SKM-1 (cell line): ENCODE data around the gene CTR9.
"Not testable (repeated sequence)": the region's sequence is repeated elsewhere in the genome, so short reads cannot be mapped to it uniquely, and the experiment has no call there.

Experiments used
- DNase-seq: peaks from one replicate; lab custom pipeline; 2025; ENCODE audit not compliant: unreplicated experiment; lab: John Stamatoyannopoulos, UW

CTR9 gene

GRCh38 chr11:10813945-10814344 is 62.9 kb downstream of the CTR9 start:
- no peak for DNase-seq

GRCh38 chr11:10818594-10818993 is 67.5 kb downstream of the CTR9 start:
- no peak for DNase-seq

DNA sequence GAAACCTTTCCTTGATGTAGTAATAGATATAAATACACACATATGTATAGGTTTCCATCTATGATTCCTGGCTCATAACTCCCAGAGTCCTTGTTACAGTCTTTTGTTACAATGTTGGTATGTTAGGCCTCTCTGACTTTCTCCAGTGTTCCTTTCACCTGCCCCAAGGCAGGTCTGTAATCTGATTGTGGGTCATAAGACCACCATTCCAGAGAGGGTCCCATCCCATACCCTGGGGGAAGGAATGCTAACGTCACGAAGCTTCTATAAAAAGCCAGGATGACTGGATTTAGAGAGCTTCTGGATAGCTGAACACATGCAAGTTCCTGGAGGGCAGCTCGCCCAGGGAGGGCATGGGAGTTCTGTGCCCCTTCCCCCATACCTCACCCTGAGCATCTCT is 71.4 kb downstream of the CTR9 start:
- DNase-seq, result not testable (repeated sequence)

GRCh38 chr11:10823152-10823579 is 72.1 kb downstream of the CTR9 start:
- no peak for DNase-seq

DNA sequence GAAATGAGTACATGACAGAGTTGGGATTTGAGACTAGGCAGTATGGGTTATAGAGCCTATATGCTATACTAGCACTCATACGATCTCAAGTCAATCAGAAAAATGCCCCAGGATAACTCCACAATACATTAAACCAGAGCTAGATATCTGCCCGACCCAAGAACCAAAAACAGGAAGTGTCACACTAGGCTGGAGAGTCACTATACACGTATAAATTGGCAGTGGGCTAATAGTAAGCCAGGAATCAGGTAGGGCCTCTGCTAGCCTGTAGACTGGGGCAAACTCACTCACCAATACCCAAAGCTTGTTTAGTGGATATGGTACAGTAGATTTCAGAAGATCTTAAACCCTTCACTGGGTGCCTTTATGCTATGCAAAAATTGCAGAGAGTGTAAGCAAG is 73.8 kb downstream of the CTR9 start:
- peak; percentile 24 for DNase-seq

DNA sequence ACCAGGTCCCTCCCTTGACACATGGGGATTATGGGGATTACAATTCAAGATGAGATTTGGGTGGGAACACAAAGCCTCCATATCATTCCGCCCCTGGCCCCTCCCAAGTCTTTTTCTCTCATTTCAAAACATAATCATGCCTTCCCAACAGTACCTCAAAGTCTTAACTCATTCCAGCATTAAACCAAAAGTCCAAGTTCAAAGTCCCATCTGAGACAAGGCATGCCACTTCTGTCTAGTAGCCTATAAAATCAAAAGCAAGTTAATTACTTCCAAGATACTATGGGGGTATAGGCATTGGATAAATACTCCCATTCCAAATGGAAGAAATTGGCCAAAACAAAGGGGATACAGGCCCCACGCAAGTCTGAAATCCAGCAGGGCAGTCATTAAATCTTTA is 77.4 kb downstream of the CTR9 start:
- DNase-seq, result no peak

DNA sequence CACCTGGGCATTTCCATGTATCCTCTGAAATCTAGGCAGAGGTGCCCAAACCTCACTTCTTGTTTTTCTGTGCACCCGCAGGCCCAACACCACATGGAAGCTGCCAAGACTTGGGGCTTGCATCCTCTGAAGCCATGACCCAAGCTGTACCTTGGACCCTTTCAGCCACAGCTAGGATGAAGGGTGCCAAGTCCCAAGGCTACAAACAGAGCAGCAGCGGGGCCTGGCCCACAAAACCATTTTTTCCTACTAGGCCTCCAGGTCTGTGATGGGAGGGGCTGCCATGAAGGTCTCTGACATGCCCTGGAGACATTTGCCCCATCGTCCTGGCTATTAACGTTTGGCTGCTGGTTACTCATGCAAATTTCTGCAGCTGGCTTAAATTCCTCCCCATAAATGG is 78.1 kb downstream of the CTR9 start:
- DNase-seq, result no peak
